GM18505 (cell line): ENCODE data around the gene ZBTB7B.
"Not testable (repeated sequence)": the region's sequence is repeated elsewhere in the genome, so short reads cannot be mapped to it uniquely, and the experiment has no call there.

Experiments used
- ATAC-seq: cut with Tn5 transposase; IDR thresholded peaks from one replicate; pipeline ENCODE4 v1.9.1; 2021; ENCODE audit not compliant: unreplicated experiment
- POLR2A ChIP-seq: IDR thresholded peaks from 4 replicates; pipeline ENCODE4 v1.6.1; 2011; ENCODE audit warnings: borderline replicate concordance; ENCODE audit not compliant: insufficient read depth, insufficient read length; ENCODE audit errors: extremely low read depth

The ZBTB7B gene

DNA sequence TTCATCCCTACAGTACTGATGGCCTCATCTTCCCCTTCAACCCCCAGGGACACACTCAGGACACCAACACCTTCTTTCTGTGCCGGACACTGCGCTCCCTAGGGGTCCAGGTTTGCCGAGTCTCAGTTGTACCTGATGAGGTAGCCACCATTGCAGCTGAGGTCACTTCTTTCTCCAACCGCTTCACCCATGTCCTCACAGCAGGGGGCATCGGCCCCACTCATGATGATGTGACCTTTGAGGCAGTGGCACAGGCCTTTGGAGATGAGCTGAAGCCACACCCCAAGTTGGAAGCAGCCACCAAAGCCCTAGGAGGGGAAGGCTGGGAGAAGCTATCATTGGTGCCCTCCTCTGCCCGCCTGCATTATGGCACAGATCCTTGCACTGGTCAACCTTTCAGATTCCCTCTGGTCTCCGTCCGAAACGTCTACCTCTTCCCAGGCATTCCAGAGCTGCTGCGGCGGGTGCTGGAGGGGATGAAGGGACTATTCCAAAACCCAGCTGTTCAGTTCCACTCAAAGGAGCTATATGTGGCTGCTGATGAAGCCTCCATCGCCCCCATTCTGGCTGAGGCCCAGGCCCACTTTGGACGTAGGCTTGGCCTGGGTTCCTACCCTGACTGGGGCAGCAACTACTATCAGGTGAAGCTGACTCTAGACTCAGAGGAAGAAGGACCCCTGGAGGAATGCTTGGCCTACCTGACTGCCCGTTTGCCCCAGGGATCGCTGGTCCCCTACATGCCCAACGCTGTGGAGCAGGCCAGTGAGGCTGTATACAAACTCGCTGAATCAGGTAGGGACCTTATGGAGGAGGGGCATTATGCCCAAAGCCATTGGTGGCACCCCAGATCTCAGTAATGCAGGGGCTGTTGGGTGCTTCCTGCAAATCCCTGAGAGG lies 14.3 kb upstream of the ZBTB7B start:
- ATAC-seq: no peak

DNA sequence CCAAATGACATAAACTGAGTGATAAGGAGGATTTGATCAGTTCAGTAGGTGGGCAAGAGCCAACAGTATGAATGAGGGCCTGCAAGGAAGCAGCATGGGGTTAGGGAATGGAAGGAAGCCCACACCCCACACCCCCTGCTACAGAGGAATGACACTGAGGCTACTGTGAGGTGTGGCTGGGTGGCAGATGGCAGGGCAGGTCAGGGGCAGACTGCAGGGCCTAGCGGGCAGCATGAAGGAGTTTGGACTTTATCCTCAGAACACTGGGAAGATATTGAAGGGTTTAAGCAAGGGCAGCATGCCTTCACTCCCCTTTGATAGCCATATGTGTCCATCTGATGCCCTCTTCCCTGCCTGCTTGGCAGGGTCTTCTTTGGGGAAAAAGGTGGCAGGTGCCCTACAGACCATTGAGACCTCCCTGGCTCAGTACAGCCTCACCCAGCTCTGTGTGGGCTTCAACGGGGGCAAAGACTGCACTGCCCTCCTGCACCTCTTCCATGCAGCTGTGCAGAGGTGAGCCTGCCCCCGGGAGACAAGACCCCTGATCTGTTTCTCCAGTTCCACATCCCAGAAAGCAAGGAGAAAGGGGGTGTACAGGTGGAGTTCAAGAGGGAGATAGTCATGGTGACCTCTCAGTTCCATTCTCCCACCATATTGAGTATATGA lies 13.3 kb upstream of the ZBTB7B start:
- TF ChIP-seq POLR2A: no peak
- no peak for ATAC-seq

More for the DNA sequence above, 14.3 kb upstream of the ZBTB7B start:
- no peak for TF ChIP-seq POLR2A

DNA sequence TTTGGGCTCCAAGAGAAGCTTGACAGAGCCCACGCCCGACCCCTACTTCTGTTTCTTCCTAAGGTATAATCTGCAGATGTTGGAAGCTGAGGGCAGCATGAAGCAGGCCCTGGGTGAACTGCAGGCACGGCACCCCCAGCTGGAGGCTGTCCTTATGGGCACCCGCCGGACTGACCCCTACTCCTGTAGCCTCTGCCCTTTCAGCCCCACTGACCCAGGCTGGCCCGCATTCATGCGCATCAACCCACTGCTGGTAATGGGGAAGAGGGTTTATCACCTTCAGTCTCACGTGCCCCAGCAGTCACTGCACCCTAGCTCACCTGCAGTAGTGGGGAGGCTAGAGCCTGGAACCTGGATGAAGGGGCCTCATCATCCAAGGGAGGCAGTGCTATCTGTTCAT lies 12.3 kb upstream of the ZBTB7B start:
- TF ChIP-seq POLR2A: no peak
- ATAC-seq: no peak

DNA sequence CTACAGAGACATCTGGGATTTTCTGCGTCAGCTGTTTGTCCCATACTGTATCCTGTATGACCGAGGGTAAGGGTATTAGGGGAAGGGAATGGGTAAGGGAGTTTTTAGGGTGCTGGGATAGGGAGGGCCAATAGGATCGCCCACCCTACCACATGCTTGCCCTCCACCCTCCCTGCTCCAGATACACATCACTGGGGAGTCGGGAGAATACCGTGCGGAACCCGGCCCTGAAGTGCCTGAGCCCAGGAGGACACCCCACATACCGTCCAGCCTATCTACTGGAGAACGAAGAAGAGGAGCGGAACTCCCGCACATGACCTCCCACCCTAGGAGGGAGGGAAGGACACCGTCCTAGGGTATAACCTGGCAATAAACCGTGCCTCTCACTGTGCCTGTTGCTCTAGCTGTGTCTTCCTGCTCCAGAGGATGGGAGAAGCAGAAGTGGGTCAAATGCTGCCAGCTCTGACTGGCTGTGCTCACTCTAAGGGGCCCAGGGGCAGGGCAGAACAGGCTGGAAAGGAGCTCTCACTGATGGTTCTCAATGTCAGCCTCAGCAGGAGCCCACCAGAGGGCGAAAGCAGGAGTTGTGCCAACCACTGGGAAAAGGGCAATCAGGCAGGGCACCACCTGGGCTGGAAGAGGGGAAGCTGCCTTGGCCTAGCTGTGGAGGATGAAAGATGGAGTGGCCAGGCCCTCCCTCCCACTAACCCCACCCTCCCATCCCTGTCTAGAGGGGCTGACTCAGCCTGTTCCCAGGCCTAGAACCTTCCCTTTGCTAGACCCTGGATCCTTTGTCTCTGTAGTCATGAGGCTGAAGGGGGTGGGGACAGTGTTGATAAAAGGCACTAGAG lies 9.7 kb upstream of the ZBTB7B start:
- no peak for TF ChIP-seq POLR2A
- ATAC-seq: no peak

DNA sequence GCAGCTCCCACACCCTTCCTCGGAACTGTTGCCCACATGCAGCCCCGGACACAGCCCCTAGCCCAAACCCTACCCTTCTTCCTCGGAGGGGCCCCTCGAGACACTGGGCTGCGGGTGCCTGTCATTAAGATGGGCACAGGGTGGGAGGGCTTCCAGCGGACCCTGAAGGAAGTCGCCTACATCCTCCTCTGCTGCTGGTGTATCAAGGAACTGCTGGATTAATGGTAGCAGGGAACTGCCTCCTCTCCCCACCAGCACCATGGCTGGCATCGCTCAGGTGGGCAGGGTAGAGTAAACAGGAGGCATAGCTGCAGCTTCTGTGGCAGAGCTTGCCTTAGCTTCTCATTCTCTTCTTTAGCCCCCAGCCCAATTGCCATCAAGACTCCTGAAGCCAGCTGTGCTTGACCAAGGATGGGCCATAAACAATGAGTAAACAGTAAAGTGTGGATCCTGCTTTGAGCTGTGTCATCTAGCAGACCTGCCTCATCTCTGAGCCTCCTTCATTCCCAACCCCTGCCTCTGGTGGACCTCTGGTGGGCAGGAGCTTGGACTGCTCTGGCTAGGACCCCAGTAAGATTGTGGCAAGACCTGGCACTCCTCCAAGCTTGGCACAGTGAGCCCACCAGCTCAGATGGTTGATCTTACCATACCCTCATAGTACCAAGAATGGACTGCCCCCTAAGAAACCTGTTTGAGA lies 8.9 kb upstream of the ZBTB7B start, which contains the start of gene LENEP:
Gene LENEP (plus strand): TSS at position 15 of the 697 bp plus-strand sequence. CDS start 22 bp downstream, at position 37.
- no peak for TF ChIP-seq POLR2A

DNA sequence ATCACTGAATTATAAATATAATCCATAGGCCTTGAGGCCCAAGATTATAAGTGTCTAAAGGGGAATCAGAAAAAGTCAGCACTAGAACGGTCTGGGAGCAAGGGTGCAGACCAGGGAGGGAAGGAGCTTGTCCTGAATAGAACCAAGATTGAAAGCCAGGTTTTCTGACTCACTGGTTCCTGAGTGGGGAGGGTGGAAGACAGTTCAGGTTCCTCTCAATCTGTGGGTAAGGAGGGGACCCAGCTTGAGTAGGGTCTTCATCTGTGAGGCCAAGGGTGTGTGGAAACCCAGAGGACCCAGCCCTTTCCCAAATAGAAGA lies 8.4 kb upstream of the ZBTB7B start:
- ATAC-seq: no peak
- no peak for TF ChIP-seq POLR2A

More for the DNA sequence above, 8.9 kb upstream of the ZBTB7B start, which contains the start of gene LENEP:
- no peak for ATAC-seq

DNA sequence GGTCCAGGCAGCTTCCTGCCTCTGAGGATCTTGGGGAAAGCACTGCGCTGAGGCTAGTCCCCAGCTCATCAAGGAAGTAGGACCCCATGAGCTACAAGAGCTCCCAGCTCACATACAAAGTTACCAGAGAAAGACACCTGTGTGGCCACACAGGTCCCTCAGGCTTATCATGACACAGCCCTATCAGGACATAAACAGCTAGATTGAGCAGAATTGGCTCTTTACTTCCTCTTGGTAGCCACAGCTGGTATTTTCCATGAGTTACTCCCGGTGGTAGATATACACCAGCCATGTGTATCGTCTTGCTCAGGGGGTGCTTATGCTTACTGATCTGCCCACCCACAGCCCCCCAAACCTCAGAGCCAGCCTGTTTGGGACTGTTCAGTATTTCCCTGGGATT lies 8.0 kb upstream of the ZBTB7B start:
- no peak for ATAC-seq
- TF ChIP-seq POLR2A: no peak

DNA sequence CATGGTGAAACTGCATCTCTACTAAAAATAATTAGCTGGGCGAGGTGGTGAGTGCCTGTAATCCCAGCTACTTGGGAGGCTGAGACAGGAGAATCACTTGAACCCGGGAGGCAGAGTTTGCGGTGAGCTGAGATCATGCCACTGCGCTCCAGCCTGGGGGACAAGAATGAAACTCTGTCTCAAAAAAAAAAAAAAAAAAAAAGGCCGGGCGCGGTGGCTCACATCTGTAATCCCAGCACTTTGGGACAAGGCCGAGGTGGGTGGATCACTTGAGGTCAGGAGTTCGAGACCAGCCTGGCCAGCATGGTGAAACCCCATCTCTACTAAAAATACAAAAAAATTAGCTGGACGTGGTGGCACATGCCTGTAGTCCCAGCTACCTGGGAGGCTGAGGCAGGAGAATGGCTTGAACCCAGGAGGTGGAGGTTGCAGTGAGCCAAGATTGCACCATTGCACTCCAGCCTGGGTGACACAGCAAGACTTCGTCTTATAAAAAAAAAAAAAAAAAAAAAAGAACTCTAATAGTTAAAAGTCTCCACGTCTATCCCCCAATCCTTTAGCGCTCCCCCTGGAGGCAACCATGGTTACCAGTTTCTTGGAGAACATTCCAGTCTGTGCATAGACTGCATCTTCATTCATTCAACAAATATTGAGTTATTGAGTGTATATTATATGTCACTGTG lies 7.2 kb upstream of the ZBTB7B start:
- ATAC-seq: not testable (repeated sequence)

DNA sequence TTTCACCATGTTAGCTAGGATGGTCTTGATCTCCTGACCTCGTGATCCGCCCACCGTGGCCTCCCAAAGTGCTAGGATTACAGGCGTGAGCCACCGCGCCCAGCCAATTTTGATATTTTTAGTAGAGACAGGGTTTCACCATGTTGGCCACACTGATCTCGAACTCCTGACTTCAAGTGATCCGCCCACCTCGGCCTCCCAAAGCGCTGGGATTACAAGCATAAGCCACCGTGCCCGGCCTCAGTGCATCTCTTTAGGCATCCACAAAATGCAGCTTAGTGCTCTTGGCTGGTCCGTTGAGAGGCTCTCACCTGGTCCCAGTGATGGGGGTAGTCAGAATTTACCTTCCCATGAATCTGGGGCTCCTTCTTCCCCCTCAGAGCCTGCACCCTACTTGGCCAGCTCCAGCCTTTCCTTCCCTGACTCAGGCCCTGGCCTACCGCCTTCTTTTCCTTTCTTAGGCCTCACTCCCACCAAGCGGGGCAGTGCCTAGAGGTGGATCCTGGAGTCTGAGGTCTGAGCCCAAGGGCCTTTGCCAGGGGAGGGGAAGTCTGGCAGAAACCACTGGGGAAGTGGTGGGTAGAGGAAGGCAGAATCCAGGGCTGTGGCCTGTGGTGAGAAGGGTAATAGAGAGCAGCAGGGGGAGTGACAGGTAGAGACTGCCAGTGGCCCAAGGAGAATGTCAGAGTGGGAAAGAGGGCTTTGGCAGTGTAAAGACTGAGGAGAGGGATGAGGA lies 5.5 kb upstream of the ZBTB7B start:
- ATAC-seq: no peak
- no peak for TF ChIP-seq POLR2A

DNA sequence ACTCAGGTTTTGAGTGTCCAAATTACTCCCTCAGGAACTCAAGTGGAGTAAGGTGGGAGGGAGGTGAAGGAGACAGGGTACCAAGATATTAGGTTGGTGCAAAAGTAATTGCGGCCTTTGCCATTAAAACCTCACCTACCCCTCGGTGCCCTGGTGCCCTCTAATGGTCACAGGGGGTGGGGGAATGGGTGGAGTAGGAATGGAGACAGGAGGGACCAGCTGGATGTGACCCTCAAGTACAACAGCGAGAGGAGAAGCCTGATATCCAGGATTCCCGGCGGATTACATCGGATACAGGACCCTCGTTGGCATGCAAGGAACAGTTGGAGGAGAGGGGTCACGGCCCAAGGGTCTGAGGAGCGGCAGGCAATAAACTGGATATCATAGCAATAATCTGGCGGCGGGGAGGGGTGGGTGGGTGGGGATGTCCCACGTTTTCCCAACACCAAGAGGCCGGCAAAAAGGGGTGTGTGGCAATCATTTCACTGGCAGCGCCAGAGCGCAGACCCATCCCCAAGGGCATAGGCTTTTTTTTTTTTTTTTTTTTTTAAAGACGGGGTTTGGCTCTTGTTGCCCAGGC lies 4.3 kb upstream of the ZBTB7B start:
- TF ChIP-seq POLR2A: no peak
- no peak for ATAC-seq

DNA sequence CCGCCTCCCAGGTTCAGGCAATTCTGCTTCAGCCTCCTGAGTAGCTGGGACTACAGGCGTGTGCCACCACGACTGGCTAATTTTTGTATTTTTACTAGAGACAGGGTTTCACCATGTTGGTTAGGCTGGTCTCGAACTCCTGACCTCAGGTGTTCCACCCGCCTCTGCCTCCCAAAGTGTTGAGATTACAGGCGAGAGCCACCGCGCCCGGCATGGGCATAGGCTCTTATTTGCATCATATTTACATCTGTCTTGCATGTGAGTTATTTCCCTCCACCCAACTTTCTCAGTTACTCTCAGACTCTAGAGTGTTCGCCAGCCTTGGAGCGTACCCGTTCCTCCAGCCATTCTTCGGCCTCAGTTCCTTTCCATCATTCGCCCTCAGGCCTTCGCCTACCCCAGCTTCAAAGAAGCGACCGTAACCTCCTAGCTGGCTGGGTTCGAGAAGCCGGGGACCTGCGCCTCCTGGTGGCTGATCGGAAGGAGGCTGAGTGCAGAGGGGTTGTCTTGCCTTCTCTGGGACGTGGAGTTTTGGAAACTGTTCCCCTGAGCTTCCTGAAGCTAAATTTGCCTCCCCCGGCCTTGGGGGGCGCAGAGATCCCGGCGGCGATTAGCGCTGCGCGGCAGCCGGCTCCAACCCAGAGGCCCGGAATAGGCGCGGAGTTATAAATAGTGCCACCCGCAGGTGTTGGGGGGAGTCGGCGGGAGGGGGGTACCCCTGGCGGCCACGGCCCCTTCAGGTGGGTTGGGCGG lies 3.6 kb upstream of the ZBTB7B start:
- peak; percentile 76 for TF ChIP-seq POLR2A
- ATAC-seq: no peak
